ENCODE data around the gene MLLT10.

Gene MLLT10

DNA sequence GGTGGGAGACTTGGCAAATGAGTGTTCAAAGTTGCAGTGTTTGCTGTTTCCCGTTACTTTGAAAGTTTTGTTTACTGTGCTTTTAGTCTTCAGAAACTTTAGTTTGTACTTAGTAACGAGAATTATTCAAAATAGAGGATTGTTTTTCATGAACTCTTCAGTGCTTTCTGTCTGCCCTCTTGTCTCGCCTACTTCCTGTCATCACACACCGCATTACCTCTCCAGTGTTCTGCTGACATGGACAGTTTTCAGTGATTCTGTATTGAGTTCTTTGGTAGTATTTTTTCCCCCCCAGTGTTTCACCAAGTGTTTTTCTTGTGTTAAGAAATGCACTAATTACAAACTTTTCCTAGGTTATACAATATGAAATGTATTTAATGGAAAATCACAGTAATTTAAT lies 207.0 kb downstream of the MLLT10 start:
- Histone ChIP-seq H3K27ac (ENCODE audit: low read depth, low read length) (no peak overlapping the region), H3K4me3 (ENCODE audit: low read depth in 1 of 5, low read length in 5 of 5) (no peak overlapping the region), H3K4me1 (ENCODE audit: control insufficient read depth in 5 of 5, insufficient read depth in 5 of 5, low read length in 5 of 5) (no peaks in the 10 kb centered on the region), H3K9me3 (ENCODE audit: control insufficient read depth in 5 of 5, low read length in 5 of 5) (no peaks in the 10 kb centered on the region), H3K36me3 (ENCODE audit: control insufficient read depth in 5 of 5, insufficient read depth in 5 of 5, low read length in 5 of 5) (peaks cover 53 to 85% (median 66%) of the 10 kb centered on the region in 5 donors), H3K9ac (ENCODE audit: low read length in 5 of 5) (no peak overlapping the region), H3K27me3 (ENCODE audit: control insufficient read depth in 5 of 5, insufficient read depth in 4 of 5, low read length in 5 of 5) (no peaks in the 10 kb centered on the region)

GRCh38 chr10:21742740-21743412 lies 208.8 kb downstream of the MLLT10 start:
- no peak overlapping the region for H3K4me3 ChIP-seq (ENCODE audit: low read depth in 1 of 5, low read length in 5 of 5)
- H3K27me3 ChIP-seq (ENCODE audit: control insufficient read depth in 5 of 5, insufficient read depth in 4 of 5, low read length in 5 of 5) = no peaks in the 10 kb centered on the region
- no peaks in the 10 kb centered on the region for H3K9me3 ChIP-seq (ENCODE audit: control insufficient read depth in 5 of 5, low read length in 5 of 5)
- no peak overlapping the region for H3K9ac ChIP-seq (ENCODE audit: low read length in 5 of 5)
- peaks cover 50 to 68% (median 57%) of the 10 kb centered on the region in 5 donors for H3K36me3 ChIP-seq (ENCODE audit: control insufficient read depth in 5 of 5, insufficient read depth in 5 of 5, low read length in 5 of 5)
- no peaks in the 10 kb centered on the region for H3K4me1 ChIP-seq (ENCODE audit: control insufficient read depth in 5 of 5, insufficient read depth in 5 of 5, low read length in 5 of 5)
- H3K27ac ChIP-seq (ENCODE audit: low read depth, low read length) = no peak overlapping the region

- H3K27ac ChIP-seq (ENCODE audit: low read depth, low read length) = no peak overlapping the region
- H3K36me3 ChIP-seq (ENCODE audit: control insufficient read depth in 5 of 5, insufficient read depth in 5 of 5, low read length in 5 of 5) = peaks cover 43 to 57% (median 45%) of the 10 kb centered on the region in 5 donors
- no peaks in the 10 kb centered on the region for H3K27me3 ChIP-seq (ENCODE audit: control insufficient read depth in 5 of 5, insufficient read depth in 4 of 5, low read length in 5 of 5)
- H3K4me1 ChIP-seq (ENCODE audit: control insufficient read depth in 5 of 5, insufficient read depth in 5 of 5, low read length in 5 of 5) = no peaks in the 10 kb centered on the region
- no peak overlapping the region for H3K4me3 ChIP-seq (ENCODE audit: low read depth in 1 of 5, low read length in 5 of 5)
- H3K9me3 ChIP-seq (ENCODE audit: control insufficient read depth in 5 of 5, low read length in 5 of 5) = no peaks in the 10 kb centered on the region
- no peak overlapping the region for H3K9ac ChIP-seq (ENCODE audit: low read length in 5 of 5)
Measured at GRCh38 chr10:21744223-21744622, 210.2 kb downstream of the MLLT10 start.

- Histone ChIP-seq H3K9me3 (ENCODE audit: control insufficient read depth in 5 of 5, low read length in 5 of 5) (no peaks in the 10 kb centered on the region), H3K9ac (ENCODE audit: low read length in 5 of 5) (no peak overlapping the region), H3K36me3 (ENCODE audit: control insufficient read depth in 5 of 5, insufficient read depth in 5 of 5, low read length in 5 of 5) (peaks cover 26 to 39% (median 31%) of the 10 kb centered on the region in 5 donors), H3K4me1 (ENCODE audit: control insufficient read depth in 5 of 5, insufficient read depth in 5 of 5, low read length in 5 of 5) (no peaks in the 10 kb centered on the region), H3K27me3 (ENCODE audit: control insufficient read depth in 5 of 5, insufficient read depth in 4 of 5, low read length in 5 of 5) (no peaks in the 10 kb centered on the region), H3K4me3 (ENCODE audit: low read depth in 1 of 5, low read length in 5 of 5) (no peak overlapping the region), H3K27ac (ENCODE audit: low read depth, low read length) (no peak overlapping the region)
Measured at GRCh38 chr10:21746118-21746517, 212.1 kb downstream of the MLLT10 start.

DNA sequence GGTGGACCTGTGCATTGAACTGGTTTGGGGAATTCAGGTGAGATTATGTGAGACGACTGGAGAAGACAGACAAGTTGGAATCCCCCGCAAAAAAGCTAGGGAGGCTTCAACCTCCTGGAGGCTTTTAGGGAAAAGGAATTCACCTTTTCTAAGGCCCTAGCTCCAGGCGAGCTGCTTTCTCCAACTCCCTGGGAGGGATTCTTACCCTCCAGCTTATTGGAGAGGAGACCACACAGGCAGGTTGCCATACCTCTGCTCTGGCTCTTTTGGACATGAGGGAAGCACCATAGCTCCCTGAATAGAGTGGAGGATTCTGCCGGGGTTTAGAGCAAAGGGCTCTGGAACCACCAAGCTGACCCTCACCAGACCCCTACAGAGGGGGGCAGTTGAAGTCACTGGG lies 213.8 kb downstream of the MLLT10 start:
- Histone ChIP-seq H3K4me3 (ENCODE audit: low read depth in 1 of 5, low read length in 5 of 5) (no peak overlapping the region), H3K9ac (ENCODE audit: low read length in 5 of 5) (no peak overlapping the region), H3K27me3 (ENCODE audit: control insufficient read depth in 5 of 5, insufficient read depth in 4 of 5, low read length in 5 of 5) (no peaks in the 10 kb centered on the region), H3K4me1 (ENCODE audit: control insufficient read depth in 5 of 5, insufficient read depth in 5 of 5, low read length in 5 of 5) (no peaks in the 10 kb centered on the region), H3K36me3 (ENCODE audit: control insufficient read depth in 5 of 5, insufficient read depth in 5 of 5, low read length in 5 of 5) (peaks cover 11 to 22% (median 18%) of the 10 kb centered on the region in 5 donors), H3K9me3 (ENCODE audit: control insufficient read depth in 5 of 5, low read length in 5 of 5) (no peaks in the 10 kb centered on the region), H3K27ac (ENCODE audit: low read depth, low read length) (no peak overlapping the region)

- Histone ChIP-seq H3K27me3 (ENCODE audit: control insufficient read depth in 5 of 5, insufficient read depth in 4 of 5, low read length in 5 of 5) (no peaks in the 10 kb centered on the region), H3K9me3 (ENCODE audit: control insufficient read depth in 5 of 5, low read length in 5 of 5) (no peaks in the 10 kb centered on the region), H3K4me3 (ENCODE audit: low read depth in 1 of 5, low read length in 5 of 5) (no peak overlapping the region), H3K27ac (ENCODE audit: low read depth, low read length) (no peak overlapping the region), H3K36me3 (ENCODE audit: control insufficient read depth in 5 of 5, insufficient read depth in 5 of 5, low read length in 5 of 5) (peaks cover 0 to 15% (median 6%) of the 10 kb centered on the region in 5 donors), H3K9ac (ENCODE audit: low read length in 5 of 5) (no peak overlapping the region), H3K4me1 (ENCODE audit: control insufficient read depth in 5 of 5, insufficient read depth in 5 of 5, low read length in 5 of 5) (no peaks in the 10 kb centered on the region)
Measured at GRCh38 chr10:21749788-21750187, 215.8 kb downstream of the MLLT10 start.

DNA sequence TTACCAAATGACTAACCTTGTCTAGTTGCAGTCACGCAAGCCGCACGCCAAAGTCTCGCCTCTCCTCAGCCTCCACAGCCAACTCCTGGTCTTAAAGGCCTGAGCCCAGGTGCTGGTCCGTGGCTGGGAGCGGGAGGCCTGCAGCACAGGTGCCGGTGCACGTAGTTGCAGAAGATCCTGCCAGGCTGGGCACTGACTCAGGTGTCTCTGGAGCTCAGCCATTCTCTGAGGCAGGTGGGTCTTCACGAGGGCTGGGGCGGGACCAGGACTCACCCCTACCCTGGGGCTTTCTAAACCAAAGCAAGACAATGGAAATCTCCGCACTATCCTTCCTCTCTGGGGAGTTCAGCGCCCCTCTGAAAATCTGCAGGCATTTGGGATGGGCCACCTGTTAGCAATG lies 216.4 kb downstream of the MLLT10 start:
- Histone ChIP-seq H3K4me1 (ENCODE audit: control insufficient read depth in 5 of 5, insufficient read depth in 5 of 5, low read length in 5 of 5) (no peaks in the 10 kb centered on the region), H3K9me3 (ENCODE audit: control insufficient read depth in 5 of 5, low read length in 5 of 5) (no peaks in the 10 kb centered on the region), H3K27me3 (ENCODE audit: control insufficient read depth in 5 of 5, insufficient read depth in 4 of 5, low read length in 5 of 5) (no peaks in the 10 kb centered on the region), H3K4me3 (ENCODE audit: low read depth in 1 of 5, low read length in 5 of 5) (no peak overlapping the region), H3K9ac (ENCODE audit: low read length in 5 of 5) (no peak overlapping the region), H3K36me3 (ENCODE audit: control insufficient read depth in 5 of 5, insufficient read depth in 5 of 5, low read length in 5 of 5) (peaks cover 0 to 13% (median 7%) of the 10 kb centered on the region in 5 donors), H3K27ac (ENCODE audit: low read depth, low read length) (no peak overlapping the region)

GRCh38 chr10:21751341-21752310 lies 217.6 kb downstream of the MLLT10 start:
- Histone ChIP-seq H3K9me3 (ENCODE audit: control insufficient read depth in 5 of 5, low read length in 5 of 5) (no peaks in the 10 kb centered on the region), H3K27me3 (ENCODE audit: control insufficient read depth in 5 of 5, insufficient read depth in 4 of 5, low read length in 5 of 5) (no peaks in the 10 kb centered on the region), H3K4me1 (ENCODE audit: control insufficient read depth in 5 of 5, insufficient read depth in 5 of 5, low read length in 5 of 5) (no peaks in the 10 kb centered on the region), H3K9ac (ENCODE audit: low read length in 5 of 5) (no peak overlapping the region), H3K27ac (ENCODE audit: low read depth, low read length) (no peak overlapping the region), H3K36me3 (ENCODE audit: control insufficient read depth in 5 of 5, insufficient read depth in 5 of 5, low read length in 5 of 5) (peaks cover 0 to 14% (median 7%) of the 10 kb centered on the region in 5 donors), H3K4me3 (ENCODE audit: low read depth in 1 of 5, low read length in 5 of 5) (no peak overlapping the region)

GRCh38 chr10:21753497-21754270 lies 219.7 kb downstream of the MLLT10 start:
- Histone ChIP-seq H3K9ac (ENCODE audit: low read length in 5 of 5) (no peak overlapping the region), H3K36me3 (ENCODE audit: control insufficient read depth in 5 of 5, insufficient read depth in 5 of 5, low read length in 5 of 5) (peaks cover 0 to 23% (median 14%) of the 10 kb centered on the region in 5 donors), H3K4me3 (ENCODE audit: low read depth in 1 of 5, low read length in 5 of 5) (no peak overlapping the region), H3K27me3 (ENCODE audit: control insufficient read depth in 5 of 5, insufficient read depth in 4 of 5, low read length in 5 of 5) (no peaks in the 10 kb centered on the region), H3K27ac (ENCODE audit: low read depth, low read length) (no peak overlapping the region), H3K4me1 (ENCODE audit: control insufficient read depth in 5 of 5, insufficient read depth in 5 of 5, low read length in 5 of 5) (no peaks in the 10 kb centered on the region), H3K9me3 (ENCODE audit: control insufficient read depth in 5 of 5, low read length in 5 of 5) (no peaks in the 10 kb centered on the region)

Measured in subcutaneous abdominal adipose tissue (tissue), 5 donors.